HG03045 (cell line): ENCODE measurements around the gene NEK6.

Experiments used
- ATAC-seq: cut with Tn5 transposase; IDR thresholded peaks from one replicate; pipeline ENCODE4 v1.9.1; 2021; ENCODE audit warnings: mild to moderate bottlenecking, moderate library complexity; ENCODE audit not compliant: unreplicated experiment

NEK6 gene

DNA sequence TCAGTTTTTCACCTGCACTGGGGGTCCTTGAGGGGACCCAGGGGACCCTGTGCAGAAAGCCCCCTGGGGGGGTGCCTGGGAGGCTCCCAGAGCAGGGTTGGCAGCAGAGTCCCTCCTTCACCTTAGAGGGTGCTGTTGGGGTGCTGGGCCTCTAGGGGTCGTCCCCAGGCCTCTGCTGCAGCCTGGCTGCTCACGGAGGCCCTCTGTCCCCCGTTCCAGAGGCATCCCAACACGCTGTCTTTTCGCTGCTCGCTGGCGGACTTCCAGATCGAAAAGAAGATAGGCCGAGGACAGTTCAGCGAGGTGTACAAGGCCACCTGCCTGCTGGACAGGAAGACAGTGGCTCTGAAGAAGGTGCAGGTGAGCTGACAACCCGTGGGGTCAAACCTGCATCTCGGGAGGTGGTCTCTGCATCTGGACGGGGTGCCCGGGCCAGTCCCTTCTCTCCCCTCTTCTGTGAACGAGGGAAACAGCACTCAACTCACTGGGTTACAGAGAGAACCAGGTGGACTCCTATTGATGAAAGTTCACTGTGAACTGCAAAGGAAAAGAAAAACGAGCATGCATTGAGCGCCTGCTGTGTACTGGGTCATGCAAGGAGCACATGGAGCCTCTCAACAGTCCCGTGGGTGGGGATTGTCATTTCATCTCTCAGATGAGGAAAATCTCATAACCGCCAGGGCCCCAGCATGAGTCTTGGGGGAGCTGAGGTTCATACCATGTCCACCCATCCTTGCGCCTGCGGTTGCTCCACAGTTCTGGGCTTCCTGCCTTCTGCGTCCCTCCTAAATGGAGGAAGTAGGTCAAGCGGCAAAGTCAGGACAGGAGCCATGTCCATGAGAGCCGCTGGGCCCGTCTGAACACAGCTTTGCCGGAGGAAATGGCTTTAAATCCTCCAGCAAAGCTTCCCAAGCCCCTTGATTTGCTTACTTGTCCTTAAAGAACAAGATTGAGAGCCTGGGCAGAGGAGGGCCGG, 54.8 kb downstream of the NEK6 start:
- no peak for ATAC-seq

DNA sequence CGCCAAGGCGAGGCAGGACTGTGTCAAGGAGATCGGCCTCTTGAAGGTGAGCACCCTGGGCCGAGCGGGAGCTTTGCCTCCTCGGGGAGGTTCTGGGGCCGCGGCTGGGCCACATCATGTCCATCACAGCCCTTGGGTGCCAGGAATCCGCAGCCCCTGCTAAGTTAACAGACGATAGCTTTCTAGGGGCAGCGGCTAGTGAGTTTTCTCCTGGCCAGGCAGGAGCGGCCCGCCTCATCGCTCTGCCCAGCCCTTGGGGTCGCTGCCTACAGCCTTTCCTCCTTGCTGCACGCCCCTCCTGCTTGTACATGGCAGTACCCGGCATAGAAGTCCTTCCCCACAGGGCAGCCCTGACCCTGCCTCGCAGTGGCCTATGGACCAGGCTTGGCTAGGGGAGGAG, 56.2 kb downstream of the NEK6 start:
- no peak for ATAC-seq

DNA sequence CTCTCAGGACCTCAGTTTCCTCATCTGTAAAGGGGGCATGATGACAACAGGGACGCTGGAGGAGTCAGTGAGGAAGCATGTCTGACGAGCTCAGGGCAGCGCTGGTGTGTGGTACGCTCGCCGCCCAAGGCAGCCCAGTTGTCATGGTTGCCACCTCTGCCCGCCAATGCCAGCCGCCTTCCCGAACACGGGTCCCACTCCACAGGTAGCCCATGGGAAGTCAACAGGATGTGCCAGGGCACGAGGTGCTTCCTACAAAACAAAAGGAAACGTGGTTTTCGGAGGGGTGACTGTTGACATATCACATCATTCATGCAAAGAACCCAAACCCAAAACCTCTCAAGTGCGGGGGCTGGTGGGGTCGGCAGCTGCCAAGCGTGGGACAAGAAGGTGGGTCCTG, 58.1 kb downstream of the NEK6 start:
- ATAC-seq: no peak

DNA sequence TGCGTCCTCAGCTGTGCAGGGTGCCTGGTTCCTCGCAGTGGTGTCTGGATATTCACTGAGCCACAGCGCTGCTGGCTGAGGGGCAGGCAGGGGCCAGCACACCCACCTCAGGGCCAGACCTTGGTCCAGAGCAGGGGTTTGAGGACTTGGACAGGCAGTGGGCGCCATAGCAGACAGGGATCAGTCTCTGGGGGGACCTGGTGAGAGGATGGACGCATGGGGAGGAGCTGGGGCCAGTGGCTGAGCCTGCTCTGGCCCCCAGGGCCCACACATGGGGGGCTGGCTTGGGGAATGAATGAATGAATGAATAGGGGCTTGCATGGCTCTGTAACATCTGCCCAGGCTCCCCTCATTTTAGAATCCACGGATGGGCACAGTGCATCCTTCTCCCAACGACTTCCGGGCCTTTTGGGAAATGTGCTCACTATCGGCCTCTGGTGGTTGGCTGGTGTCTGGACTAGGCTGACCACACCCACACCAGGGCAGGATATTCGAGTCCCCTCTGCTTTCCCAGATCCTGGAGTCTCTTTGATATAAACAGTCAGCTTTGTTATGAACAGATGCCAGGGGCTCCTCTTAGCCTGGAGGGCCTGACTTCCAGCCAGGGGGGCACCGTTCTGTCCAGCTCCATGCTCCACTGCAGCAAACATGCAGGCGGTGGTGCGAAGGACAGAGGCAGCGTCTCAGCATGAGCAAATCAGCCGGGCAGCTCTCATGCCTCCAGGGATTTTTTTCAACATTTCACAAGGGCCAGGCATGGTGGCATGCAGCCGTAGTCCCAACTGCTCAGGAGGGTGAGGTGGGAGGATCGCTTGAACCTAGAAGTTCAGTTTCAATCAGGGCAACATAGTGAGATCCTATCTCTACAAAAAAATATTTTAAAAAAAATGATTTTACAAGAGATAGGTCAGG, 62.6 kb downstream of the NEK6 start:
- no peak for ATAC-seq

DNA sequence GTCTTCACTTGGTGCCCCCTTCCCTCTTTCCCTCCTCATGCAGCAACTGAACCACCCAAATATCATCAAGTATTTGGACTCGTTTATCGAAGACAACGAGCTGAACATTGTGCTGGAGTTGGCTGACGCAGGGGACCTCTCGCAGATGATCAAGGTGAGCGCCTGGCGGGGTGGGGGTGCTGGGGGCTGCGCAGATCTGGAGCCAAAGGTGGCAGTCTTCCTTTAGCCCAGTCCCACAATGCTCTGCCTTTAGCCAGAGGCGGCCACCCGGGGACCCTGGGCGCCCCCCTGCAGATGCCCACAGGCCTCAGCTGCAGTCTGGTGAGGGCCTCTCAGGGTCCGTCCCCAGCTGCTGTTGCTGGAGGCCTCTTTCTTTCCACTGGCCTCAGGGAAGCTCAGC, 63.7 kb downstream of the NEK6 start:
- no peak for ATAC-seq

DNA sequence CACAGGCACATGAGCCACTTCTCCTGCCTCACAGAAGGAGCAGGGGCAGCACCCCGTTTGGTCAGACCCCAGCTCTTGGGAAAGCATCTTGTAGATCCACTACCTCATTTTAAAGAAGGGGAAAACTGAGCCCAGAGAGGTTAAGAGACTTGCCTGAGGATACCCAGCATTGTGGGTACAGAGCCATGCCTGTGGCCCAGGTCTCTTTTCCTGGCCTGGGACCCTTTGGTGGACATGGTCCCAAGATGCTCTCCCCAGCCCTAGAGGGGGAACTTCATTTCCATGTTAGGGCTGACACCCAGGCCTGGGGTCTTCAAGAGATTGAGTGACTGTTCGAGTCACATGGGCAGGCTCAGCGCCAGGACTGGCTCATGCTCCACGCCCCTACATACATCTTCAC, 64.2 kb downstream of the NEK6 start:
- ATAC-seq: no peak

DNA sequence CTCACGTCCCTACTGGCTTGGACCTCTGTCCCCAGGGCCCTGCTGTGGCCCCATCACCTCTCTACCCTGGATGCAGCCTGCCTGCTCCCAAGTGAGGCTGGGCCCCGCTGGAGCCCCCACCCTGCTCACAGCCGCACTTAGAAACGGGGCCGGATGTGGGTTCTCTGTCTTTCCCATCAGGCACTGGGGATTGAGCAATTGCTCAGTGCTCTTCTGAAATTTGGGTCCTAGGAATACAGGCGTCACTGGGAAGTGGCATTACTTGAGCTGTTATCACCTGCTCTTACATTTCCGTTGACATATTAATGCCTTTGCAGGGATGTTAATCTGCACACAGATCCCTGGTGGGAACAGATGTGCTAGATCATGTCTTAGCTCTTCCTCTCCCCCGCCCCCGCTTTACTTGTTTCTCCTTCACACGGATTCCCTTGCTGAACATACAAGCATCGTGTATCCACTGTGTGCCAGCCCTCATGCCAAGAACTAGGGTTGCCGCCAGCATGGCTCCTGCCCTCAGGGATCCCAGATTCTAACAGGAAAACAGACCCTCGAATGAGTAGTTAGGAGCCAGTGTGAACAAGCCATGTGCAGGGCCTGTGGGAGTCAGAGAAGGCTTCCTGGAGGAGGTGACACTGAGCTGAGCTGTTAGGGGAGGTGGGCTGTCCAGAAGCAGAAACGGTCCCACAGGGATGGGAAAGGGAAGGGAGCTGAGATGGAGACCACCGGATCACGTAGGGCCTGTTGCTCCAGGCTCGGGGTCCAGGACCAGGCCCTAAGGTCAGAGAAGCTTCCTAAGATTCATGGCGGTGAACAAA, 65.1 kb downstream of the NEK6 start:
- no peak for ATAC-seq

DNA sequence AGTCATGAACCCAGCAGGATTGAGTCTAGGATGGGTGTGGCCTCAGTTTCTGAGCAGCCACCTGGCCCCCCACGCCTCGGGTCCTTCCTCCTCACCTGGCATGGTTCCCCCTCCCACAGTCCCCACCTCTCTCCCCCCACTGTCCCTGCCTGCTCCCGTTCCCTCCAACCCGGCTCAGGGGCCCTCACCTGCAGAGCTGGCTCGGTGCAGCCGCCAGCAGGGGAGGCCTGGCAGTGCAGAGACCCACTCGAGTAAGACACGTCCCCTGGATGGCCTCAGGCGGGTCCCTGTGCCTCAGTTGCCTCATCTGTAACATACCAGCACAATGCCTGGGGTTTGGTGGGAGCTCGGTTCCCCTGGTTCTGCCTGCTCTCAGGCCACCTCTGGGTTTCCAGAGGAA, 66.2 kb downstream of the NEK6 start:
- no peak for ATAC-seq

DNA sequence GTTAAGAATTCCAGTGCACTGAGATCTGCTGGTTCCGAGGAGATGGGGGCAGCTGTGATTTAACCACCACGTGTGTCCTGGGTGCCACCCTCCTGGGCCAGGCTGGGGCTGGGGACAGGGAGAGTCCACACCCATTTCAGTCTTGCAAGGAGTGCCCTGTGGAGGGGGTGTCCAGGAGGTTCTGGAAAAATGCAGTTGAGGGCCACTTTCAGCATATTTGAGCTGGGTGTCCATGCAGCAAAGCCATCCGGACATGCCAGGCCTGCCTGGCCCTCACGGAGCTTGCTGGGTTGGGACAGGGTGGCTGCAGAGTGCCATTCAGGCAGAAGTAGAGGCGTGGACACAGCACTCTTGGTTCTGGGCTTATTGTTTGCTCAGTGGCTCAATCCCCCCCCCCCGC, 68.1 kb downstream of the NEK6 start:
- ATAC-seq: no peak

DNA sequence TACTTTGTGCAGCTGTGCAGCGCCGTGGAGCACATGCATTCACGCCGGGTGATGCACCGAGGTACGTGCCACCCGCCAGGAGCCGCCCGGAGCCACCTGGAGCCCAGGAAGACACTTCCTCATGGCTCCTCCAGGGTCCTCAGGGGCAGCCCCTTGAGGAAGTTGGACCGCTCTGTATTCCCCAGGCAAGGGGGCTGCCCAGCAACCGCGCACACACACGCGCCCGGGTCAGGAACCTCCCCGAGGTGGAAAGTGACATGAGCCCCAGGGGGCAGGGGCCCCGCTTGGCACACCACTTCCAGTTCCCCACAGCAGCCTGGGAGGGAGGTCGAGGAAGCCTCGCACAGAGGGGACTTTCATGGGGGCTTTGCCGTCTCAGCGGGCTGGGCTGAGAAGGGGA, 68.6 kb downstream of the NEK6 start:
- no peak for ATAC-seq

DNA sequence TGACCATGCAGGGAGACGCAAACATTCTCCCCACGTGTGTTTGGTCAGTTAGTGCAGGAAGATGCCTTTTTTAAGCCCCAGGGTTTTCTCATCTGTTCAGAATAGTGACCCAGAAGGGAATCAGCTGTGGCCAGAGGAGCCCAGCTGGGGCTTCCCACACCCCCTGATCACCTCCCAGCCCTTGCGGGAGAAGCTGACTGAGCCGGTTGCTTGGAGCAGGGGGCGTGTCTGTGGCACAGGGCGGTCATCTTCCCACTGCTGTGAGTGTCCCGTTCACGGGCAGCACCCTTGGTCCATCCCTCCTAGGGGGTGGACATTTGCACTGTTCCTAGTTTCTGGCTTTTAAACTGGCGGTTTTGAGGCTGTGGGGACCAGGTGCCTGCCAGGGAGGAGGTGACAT, 69.7 kb downstream of the NEK6 start:
- ATAC-seq: no peak

DNA sequence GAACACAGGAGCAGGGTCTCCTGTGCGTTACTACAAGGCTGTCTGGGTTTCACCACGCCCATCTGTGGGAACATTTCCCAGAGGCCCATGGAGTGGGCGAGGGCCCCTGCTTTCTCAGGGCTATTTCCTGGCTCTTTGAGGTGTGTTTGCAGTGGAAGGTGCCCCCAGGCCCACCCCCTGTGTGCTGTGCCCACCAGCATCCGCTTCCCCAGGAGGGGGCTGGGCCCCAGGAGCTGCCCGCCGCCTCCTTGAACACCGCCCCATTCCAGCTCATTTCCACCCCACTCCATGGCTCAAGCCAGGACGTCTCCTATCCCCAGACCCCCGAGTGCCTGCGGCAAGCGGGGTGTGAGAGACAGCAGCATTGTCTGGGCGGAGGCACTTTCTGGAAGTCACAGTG, 70.5 kb downstream of the NEK6 start:
- ATAC-seq: no peak

DNA sequence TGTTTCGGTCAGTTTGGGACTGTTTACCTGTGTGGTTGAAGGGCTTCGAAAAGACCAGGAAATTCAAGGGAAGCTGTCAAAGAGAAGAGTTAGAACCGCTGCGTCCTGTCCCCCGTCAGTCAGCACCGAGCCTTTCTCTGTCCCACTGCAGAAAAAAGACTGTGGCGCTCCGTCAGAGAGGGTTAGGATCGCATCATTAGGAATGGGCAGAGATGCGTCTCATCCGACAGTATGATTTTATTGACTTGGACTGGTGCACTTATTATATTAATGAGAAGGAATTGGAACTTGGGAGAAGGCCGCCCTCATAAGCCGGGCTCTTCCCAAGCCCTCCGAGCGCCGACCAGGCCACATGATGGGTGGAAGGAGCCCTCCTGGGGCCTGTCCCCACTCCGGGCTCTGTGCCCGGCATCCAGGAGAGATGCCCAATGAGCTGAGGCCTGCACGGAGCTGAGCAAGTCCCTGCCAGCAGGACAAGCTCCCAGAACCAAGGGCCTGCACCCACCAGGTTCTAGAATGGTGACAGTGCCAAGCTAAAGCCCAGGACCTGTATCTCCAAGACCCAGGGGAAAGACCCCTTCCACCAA, 71.5 kb downstream of the NEK6 start:
- ATAC-seq: no peak

DNA sequence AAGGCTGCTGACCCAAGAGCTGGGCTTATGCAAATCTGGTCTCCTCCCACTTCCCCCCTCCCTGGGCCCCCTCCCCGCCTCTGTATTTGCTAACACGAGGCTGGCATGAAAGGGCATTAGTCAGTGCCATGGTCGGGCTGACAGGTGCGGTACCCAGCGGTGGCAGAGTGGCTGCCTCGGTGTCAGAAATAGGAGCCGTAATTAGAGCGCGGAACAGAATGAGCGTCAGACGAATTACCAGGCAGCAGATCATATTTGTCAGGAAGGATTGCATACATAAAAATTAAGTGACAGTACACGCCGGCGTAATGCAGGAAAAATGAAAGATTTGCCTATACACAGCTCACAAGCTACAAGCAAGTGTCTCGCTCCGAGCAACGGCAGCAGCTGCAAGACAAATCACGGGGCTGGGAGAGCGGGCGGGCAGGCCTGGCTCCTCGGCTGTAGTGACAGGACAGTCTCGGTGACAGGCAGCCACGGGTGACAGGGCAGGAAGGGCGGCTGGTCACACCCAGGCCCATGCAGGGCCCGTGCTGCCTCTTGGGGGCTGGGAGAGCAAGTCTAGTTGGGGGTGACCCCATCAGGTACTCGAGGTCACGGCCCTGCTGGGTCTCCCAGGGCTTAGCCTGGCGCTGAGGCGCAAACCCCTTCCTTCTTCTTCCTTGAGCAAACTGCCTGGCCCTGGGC, 72.4 kb downstream of the NEK6 start:
- no peak for ATAC-seq

DNA sequence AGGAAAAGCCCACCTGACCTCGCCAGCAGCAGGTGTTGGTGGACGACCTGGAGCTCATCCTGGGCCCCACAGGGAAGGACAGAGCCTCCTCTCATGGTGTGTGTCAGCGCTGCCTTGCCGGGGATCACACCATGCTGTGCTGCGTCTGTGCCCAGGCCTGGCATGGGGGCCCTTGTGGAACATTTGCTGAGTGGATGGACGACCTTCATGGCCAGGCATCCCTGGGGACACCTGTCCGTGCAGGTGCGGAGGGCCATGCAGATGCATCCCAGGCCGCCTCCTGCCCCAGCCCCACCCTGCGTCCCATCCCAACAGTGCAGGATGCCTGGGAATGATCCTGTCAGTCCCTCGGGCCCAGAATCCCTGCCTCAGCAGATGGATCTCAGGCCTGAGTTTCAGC, 73.8 kb downstream of the NEK6 start:
- no peak for ATAC-seq

DNA sequence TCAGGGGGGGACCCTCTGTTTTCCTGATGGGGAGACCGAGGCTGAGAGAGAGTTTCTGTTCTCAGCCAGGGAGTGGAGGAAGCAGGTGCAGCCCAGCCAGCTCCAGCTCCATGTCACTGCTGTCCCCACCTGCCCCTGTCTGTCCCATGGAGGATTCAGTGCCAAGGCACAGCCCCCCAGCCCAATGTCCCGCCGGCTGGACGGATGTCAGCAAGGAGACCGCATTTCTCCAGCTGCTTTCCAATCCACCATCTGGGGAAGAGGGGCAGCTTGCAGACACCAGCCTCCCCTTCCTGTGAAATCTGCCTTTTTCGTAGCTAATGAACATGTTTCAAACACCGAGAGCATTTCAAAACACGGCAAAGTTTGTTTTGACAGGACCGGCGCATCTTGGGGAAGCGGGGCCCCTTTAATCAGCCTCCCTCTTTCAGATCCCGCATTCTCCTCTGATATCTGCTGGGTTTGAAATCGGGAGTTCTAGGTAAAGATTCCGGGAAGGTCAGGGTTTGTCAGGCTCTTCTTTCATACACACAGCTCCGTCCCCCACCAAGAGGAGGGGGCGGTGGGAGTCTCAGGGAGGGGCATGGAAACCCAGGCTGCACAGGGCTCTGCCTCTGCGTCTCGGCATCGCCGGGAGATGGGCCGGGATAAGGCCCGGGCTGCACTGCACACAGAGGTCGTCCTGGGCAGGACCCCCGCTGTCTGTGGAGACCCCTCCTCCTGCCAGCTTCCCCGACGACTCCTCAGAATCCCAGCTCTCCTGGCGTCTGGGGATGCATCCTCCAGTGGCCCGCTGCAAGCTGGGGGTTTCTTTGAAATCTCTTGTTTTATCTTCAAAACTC, 74.8 kb downstream of the NEK6 start:
- ATAC-seq: no peak

DNA sequence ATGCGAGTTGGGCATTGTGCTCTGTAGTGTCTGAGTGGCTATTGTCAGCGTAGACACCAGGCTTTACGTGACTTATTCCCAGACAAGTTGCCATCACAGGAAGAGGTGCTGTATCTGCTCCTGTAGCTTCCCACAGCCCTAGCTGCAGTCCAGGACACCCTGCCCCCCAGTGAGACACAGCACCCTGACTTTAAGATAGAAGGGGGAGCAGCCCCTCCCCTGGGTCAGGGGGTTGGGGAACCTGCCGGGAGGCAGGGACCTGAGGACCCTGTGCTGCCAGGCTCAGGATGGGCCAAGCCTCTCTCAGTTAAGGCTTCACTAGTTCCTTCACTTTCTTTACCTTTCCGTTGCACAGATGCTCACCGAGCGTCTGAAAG, 75.4 kb downstream of the NEK6 start:
- no peak for ATAC-seq

DNA sequence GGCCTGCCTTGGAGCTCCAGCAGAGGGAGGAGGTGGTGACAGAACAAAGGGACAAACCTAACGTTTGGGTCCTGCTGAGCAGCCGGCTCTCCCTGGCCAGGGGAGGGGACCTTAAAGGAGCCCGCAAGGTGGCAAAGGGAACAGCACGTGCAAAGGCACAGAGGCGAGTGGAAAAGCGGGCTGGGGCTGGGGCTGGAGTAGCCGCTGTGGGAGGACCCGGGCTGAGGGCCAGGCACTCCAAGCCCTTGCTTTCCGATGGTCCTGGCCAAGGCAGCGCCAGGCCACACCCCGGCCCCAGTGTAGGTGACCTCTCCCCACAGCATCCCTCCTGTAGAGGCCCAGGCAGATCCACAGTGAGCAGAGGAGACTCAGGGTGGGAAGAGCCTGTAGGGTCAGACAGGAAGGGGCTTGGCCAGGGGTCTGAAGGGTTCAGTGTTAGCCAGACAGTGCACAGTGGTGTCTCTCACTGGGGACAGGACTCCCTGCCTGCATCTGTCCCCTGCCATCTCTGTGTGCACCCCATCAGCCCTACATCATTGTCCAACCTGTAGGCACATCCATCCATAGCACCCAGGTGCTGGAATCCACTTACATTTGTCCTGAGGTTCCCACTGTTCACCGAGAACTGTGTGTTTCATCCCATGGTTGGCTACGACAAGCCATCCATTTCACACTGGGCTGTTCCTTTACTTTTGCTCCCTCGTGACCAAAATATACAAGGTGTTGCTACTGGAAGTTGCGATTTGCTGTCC, 77.0 kb downstream of the NEK6 start:
- ATAC-seq: no peak

DNA sequence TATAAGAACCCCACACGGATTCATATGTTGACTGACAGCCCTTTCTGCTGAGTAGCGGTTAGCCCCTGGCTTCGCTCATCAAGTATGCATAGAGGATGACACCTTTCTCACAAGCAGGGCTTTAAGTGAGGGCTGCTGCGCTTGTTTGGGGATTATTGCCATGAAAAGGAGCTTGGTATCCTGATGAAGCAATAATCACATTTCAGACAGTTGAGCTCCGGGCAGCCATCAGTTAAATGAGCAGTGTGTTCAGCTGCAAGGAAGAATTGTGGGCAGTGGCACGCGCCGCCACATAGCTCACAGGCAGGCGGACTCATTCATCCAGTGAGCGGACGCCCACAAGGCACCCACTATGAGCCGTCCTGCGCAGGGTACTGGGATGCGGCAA, 77.6 kb downstream of the NEK6 start:
- no peak for ATAC-seq
